ENCODE measurements around the gene TNFAIP2. TPM values are rescaled to one million over a fixed set of nuclear protein-coding genes. Genes with fewer than 3 reads are reported as not detected.

TNFAIP2 gene
- polyA plus RNA-seq, 1 donor from 2014 or later = 1.8 TPM

DNA sequence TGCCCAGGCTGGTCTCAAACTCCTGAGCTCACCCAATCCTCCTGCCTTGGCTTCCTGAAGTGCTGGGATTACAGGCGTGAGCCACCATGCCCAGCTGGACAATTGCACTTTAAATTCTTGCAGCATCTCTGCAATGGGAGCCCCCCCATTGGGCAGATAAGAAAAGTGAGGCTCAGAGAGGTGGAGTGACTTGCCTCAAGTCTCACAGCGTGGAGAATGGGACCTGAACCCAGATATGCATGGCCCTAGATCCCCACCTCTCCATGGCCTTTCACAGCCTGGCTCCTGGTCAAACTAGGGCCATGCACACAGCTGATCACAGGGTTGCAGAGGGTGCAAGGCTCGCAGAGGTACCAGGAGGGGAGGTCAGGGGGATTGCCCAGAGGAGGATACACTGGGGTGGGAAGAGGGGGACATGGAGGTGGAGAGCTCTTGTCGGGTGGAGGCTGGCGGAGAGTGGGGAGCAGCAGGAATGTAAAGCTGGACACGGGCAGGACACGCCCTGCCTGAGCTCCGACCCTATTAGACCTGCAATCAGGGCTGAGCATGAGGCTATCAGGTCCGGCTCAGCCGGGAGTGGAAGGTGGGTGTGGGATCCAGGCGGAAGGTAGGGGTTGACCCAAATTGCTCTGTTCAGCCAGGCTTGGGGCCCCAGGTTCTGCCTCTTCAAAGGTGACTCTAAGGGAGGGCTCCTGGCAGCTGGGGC, 21.9 kb upstream of the TNFAIP2 start:
- H3K27me3 ChIP-seq (ENCODE audit: insufficient read depth, low read depth, low read length) = peaks cover 38% of the 10 kb centered on the region
- no peaks in the 10 kb centered on the region for H4K20me1 ChIP-seq (ENCODE audit: insufficient read depth)
- H3K9me2 ChIP-seq (ENCODE audit: insufficient read depth, low read length) = no peaks in the 10 kb centered on the region
- no peak overlapping the region for H3K4me2 ChIP-seq (ENCODE audit: low read length)
- H3K79me2 ChIP-seq (replicated peaks; ENCODE audit: insufficient read depth, low read length) = no peaks in the 10 kb centered on the region
- TF ChIP-seq EP300 (conservative IDR thresholded peaks at IDR 0.05; ENCODE audit: poor library complexity, severe bottlenecking) = no peak
- TF ChIP-seq POLR2AphosphoS5 (IDR thresholded peaks at IDR 0.05) = no peak
- TF ChIP-seq, protein P1, sequence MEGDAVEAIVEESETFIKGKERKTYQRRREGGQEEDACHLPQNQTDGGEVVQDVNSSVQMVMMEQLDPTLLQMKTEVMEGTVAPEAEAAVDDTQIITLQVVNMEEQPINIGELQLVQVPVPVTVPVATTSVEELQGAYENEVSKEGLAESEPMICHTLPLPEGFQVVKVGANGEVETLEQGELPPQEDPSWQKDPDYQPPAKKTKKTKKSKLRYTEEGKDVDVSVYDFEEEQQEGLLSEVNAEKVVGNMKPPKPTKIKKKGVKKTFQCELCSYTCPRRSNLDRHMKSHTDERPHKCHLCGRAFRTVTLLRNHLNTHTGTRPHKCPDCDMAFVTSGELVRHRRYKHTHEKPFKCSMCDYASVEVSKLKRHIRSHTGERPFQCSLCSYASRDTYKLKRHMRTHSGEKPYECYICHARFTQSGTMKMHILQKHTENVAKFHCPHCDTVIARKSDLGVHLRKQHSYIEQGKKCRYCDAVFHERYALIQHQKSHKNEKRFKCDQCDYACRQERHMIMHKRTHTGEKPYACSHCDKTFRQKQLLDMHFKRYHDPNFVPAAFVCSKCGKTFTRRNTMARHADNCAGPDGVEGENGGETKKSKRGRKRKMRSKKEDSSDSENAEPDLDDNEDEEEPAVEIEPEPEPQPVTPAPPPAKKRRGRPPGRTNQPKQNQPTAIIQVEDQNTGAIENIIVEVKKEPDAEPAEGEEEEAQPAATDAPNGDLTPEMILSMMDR (IDR thresholded peaks at IDR 0.05; ENCODE audit: poor library complexity, severe bottlenecking) = no peak
- TF ChIP-seq TAF1 (IDR thresholded peaks at IDR 0.05; ENCODE audit: low read depth) = no peak
- no peak for TF ChIP-seq MXI1 (conservative IDR thresholded peaks at IDR 0.05; ENCODE audit: poor library complexity, severe bottlenecking)
- TF ChIP-seq, protein P2, sequence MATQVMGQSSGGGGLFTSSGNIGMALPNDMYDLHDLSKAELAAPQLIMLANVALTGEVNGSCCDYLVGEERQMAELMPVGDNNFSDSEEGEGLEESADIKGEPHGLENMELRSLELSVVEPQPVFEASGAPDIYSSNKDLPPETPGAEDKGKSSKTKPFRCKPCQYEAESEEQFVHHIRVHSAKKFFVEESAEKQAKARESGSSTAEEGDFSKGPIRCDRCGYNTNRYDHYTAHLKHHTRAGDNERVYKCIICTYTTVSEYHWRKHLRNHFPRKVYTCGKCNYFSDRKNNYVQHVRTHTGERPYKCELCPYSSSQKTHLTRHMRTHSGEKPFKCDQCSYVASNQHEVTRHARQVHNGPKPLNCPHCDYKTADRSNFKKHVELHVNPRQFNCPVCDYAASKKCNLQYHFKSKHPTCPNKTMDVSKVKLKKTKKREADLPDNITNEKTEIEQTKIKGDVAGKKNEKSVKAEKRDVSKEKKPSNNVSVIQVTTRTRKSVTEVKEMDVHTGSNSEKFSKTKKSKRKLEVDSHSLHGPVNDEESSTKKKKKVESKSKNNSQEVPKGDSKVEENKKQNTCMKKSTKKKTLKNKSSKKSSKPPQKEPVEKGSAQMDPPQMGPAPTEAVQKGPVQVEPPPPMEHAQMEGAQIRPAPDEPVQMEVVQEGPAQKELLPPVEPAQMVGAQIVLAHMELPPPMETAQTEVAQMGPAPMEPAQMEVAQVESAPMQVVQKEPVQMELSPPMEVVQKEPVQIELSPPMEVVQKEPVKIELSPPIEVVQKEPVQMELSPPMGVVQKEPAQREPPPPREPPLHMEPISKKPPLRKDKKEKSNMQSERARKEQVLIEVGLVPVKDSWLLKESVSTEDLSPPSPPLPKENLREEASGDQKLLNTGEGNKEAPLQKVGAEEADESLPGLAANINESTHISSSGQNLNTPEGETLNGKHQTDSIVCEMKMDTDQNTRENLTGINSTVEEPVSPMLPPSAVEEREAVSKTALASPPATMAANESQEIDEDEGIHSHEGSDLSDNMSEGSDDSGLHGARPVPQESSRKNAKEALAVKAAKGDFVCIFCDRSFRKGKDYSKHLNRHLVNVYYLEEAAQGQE (IDR thresholded peaks at IDR 0.05; ENCODE audit: borderline replicate concordance) = no peak
- TF ChIP-seq EZH2 (IDR thresholded peaks at IDR 0.05; ENCODE audit: borderline replicate concordance, insufficient read depth, low read length, poor library complexity, severe bottlenecking) = no peak
- TF ChIP-seq SMC3 (conservative IDR thresholded peaks at IDR 0.05; ENCODE audit: poor library complexity) = no peak
- no peak for TF ChIP-seq RAD21 (conservative IDR thresholded peaks at IDR 0.05)
- H3K4me3 ChIP-seq (ENCODE audit: low read length) = no peak overlapping the region
- H3K27ac ChIP-seq (ENCODE audit: low read length) = no peak overlapping the region
- no peak overlapping the region for H3K9ac ChIP-seq (ENCODE audit: low read length)
- no peaks in the 10 kb centered on the region for H3K36me3 ChIP-seq (ENCODE audit: insufficient read depth, low read length)
- H2AFZ ChIP-seq (ENCODE audit: low read depth, low read length) = no peak overlapping the region
- H3F3A ChIP-seq (ENCODE audit: insufficient read depth, low read length, poor library complexity, severe bottlenecking) = no peaks in the 10 kb centered on the region
- H3K9me3 ChIP-seq (ENCODE audit: low read length) = no peaks in the 10 kb centered on the region

DNA sequence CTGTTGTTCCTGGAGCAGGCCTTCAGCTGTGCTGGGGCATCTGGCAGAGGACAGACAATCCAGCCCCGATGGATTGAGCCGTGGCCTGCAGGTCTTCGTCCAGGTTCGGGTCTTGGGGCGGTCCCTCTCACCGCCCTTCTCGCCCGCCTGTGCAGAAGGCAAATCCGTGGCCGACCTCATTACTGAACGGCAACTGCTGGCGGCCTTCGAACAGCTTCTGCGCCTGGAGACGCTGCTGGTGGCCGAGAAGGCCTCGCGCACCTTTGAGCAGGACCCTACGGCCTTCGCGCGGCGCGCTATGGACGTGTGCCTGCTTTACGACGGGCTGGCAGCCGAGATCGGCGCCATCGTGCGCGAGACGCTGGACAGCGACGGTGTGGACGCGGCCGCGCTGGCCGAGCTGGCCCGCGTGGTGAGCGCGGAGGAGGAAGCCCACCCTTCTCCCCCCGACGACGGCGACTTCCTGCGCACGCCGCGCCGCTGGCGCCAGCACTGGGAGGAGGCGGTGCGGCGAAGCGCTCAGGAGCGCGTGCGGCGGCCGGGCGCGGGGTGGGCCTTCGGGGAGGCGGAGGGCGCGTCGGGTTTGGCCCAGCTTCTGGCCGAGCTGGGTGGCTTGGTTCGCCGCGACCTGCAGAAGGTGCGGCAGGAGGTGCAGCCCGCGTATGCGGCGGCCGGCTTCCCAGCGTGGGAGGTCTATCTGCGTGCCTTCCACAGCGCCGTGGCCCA, 21.1 kb upstream of the TNFAIP2 start:
- Histone ChIP-seq H3K36me3 (ENCODE audit: insufficient read depth, low read length) (no peaks in the 10 kb centered on the region), H3K79me2 (replicated peaks; ENCODE audit: insufficient read depth, low read length) (no peaks in the 10 kb centered on the region), H4K20me1 (ENCODE audit: insufficient read depth) (no peaks in the 10 kb centered on the region), H2AFZ (ENCODE audit: low read depth, low read length) (no peak overlapping the region), H3K4me3 (ENCODE audit: low read length) (no peak overlapping the region), H3K9ac (ENCODE audit: low read length) (no peak overlapping the region), H3K4me2 (ENCODE audit: low read length) (no peak overlapping the region), H3K9me3 (ENCODE audit: low read length) (no peaks in the 10 kb centered on the region), H3F3A (ENCODE audit: insufficient read depth, low read length, poor library complexity, severe bottlenecking) (no peaks in the 10 kb centered on the region), H3K27ac (ENCODE audit: low read length) (no peak overlapping the region), H3K9me2 (ENCODE audit: insufficient read depth, low read length) (no peaks in the 10 kb centered on the region), H3K27me3 (ENCODE audit: insufficient read depth, low read depth, low read length) (peaks cover 38% of the 10 kb centered on the region)
- TF ChIP-seq RAD21 (conservative IDR thresholded peaks at IDR 0.05) = no peak
- TF ChIP-seq MXI1 (conservative IDR thresholded peaks at IDR 0.05; ENCODE audit: poor library complexity, severe bottlenecking) = no peak
- TF ChIP-seq, protein P1 (IDR thresholded peaks at IDR 0.05; ENCODE audit: poor library complexity, severe bottlenecking) = no peak
- TF ChIP-seq, protein P2 (IDR thresholded peaks at IDR 0.05; ENCODE audit: borderline replicate concordance) = no peak
- no peak for TF ChIP-seq POLR2AphosphoS5 (IDR thresholded peaks at IDR 0.05)
